Thyroid gland (tissue), 4 donors: ENCODE results near the gene SATB1. TPM values are rescaled to one million over a fixed set of nuclear protein-coding genes. Genes with fewer than 3 reads are reported as not detected.

ENCODE experiments used
- DNase-seq, 2 donors: peaks; one replicate each; pipeline ENCODE4 v3.0.0-alpha.2; 2019
- H3K27ac ChIP-seq, 3 donors: fragments of 200-600 bp; sonication (generic); 1 replicate in 2 of 3; 2 replicates in 1 of 3; pipeline ENCODE4 v1.5.1; 2016 to 2019; ENCODE audit warnings: mild to moderate bottlenecking in 1 of 3, moderate library complexity in 1 of 3
- H3K27me3 ChIP-seq: fragments of 200-600 bp; sonication (generic); one replicate; pipeline ENCODE4 v1.5.1; 2019
- H3K36me3 ChIP-seq, 2 donors: fragments of 200-600 bp; sonication (generic); one replicate each; pipeline ENCODE4 v1.5.1; 2016 to 2019
- H3K4me1 ChIP-seq, 2 donors: fragments of 200-600 bp; sonication (generic); one replicate each; pipeline ENCODE4 v1.5.1; 2017 to 2019
- H3K4me3 ChIP-seq, 3 donors: fragments of 200-600 bp; sonication (generic); replicated peaks in 1 of 3; 1 replicate in 2 of 3; 2 replicates in 1 of 3; pipeline ENCODE4 v1.5.1; 2016; ENCODE audit warnings: mild to moderate bottlenecking in 1 of 3
- H3K9me3 ChIP-seq: fragments of 200-600 bp; sonication (generic); one replicate; pipeline ENCODE4 v1.5.1; 2017
- CTCF ChIP-seq, 6 experiments: fragments of 200-600 bp in 3 of 6; fragments of 450-650 bp in 3 of 6; sonication (generic) in 3 of 6; IDR thresholded peaks; one replicate each; pipeline ENCODE4 v1.5.1; 2016 to 2019; ENCODE audit warnings: antibody characterized with exemption in 6 of 6, mild to moderate bottlenecking in 2 of 6, inconsistent platforms in 1 of 6, moderate library complexity in 1 of 6
- POLR2A ChIP-seq, 2 donors: fragments of 450-650 bp; IDR thresholded peaks; one replicate each; pipeline ENCODE4 v1.6.1; 2017; ENCODE audit warnings: antibody characterized with exemption in 2 of 2, mild to moderate bottlenecking in 2 of 2, moderate library complexity in 1 of 2
- WGBS, 2 donors: methylation state at CpG; one replicate each; pipeline ENCODE4 v1.1.5; 2017; 5-methylcytosine and 5-hydroxymethylcytosine counted together
- intact Hi-C: fragments of 100-400 bp; cut with DNase I; formaldehyde crosslinking; loops from one replicate; pipeline ENCODE4 v1.15.1; 2023
- total RNA-seq, 4 donors: library from RNA; depleted of rRNA; stranded (reverse); fragments of >200 nt; gene quantifications; one replicate each; pipeline ENCODE4 v1.2.3, GENCODE V29; 2016

The SATB1 gene
- total RNA-seq, 4 donors from 2014 or later = 45.4 to 115 (median 64.4) TPM

GRCh38 chr3:18411541-18411940, 13.6 kb downstream of the SATB1 start:
- DNase-seq = no peak
- Histone ChIP-seq H3K4me3 (no peak overlapping the region), H3K27ac (no peak overlapping the region), H3K9me3 (no peaks in the 10 kb centered on the region), H3K4me1 (peaks cover 0 to 5% of the 10 kb centered on the region in 2 donors), H3K27me3 (no peaks in the 10 kb centered on the region), H3K36me3 (peaks cover 11 to 13% of the 10 kb centered on the region in 2 donors)
- WGBS, 2 donors = 88 to 98% methylated on average over 2 of the region's 2 CpGs
- TF ChIP-seq POLR2A (IDR thresholded peaks at IDR 0.05) = no peak
- no peak for TF ChIP-seq CTCF (IDR thresholded peaks at IDR 0.05)
- intact Hi-C loops = no loop called here

GRCh38 chr3:18410205-18410604, 14.9 kb downstream of the SATB1 start:
- Histone ChIP-seq H3K27ac (no peak overlapping the region), H3K9me3 (no peaks in the 10 kb centered on the region), H3K4me1 (peaks cover 5% of the 10 kb centered on the region in 2 donors), H3K4me3 (no peak overlapping the region), H3K27me3 (no peaks in the 10 kb centered on the region), H3K36me3 (peaks cover 10 to 12% of the 10 kb centered on the region in 2 donors)
- DNase-seq = no peak
- intact Hi-C loops = no loop called here
- 78 to 96% methylated on average over 6 of the region's 6 CpGs for WGBS, 2 donors
- TF ChIP-seq CTCF (IDR thresholded peaks at IDR 0.05) (no peak), POLR2A (IDR thresholded peaks at IDR 0.05) (no peak)

GRCh38 chr3:18409266-18409665, 15.9 kb downstream of the SATB1 start:
- peaks cover 5% of the 10 kb centered on the region in 2 donors for H3K4me1 ChIP-seq
- no peaks in the 10 kb centered on the region for H3K27me3 ChIP-seq
- intact Hi-C loops = no loop called here
- TF ChIP-seq POLR2A (IDR thresholded peaks at IDR 0.05) (no peak), CTCF (IDR thresholded peaks at IDR 0.05) (no peak)
- H3K27ac ChIP-seq = no peak overlapping the region
- no peak overlapping the region for H3K4me3 ChIP-seq
- no peaks in the 10 kb centered on the region for H3K9me3 ChIP-seq
- 90 to 95% methylated on average over 2 of the region's 2 CpGs for WGBS, 2 donors
- no peak for DNase-seq
- peaks cover under 1 to 2% of the 10 kb centered on the region in 2 donors for H3K36me3 ChIP-seq

- Histone ChIP-seq H3K9me3 (no peaks in the 10 kb centered on the region), H3K36me3 (no peaks in the 10 kb centered on the region), H3K4me3 (no peak overlapping the region), H3K4me1 (peaks cover 16% of the 10 kb centered on the region in 2 donors), H3K27me3 (no peaks in the 10 kb centered on the region), H3K27ac (no peak overlapping the region)
- no peak for DNase-seq
- intact Hi-C loops = no loop called here
- 42 to 48% methylated on average over 3 of the region's 3 CpGs for WGBS, 2 donors
- no peak for TF ChIP-seq CTCF (IDR thresholded peaks at IDR 0.05)
- TF ChIP-seq POLR2A (IDR thresholded peaks at IDR 0.05) = no peak
Observed at GRCh38 chr3:18405141-18405540, 20.0 kb downstream of the SATB1 start.

GRCh38 chr3:18403061-18403460, 22.1 kb downstream of the SATB1 start:
- Histone ChIP-seq H3K9me3 (no peaks in the 10 kb centered on the region), H3K4me3 (no peak overlapping the region), H3K4me1 (peaks cover 12 to 16% of the 10 kb centered on the region in 2 donors), H3K36me3 (no peaks in the 10 kb centered on the region), H3K27ac (no peak overlapping the region), H3K27me3 (no peaks in the 10 kb centered on the region)
- 94 to 95% methylated on average over 2 of the region's 2 CpGs for WGBS, 2 donors
- intact Hi-C loops = no loop called here
- TF ChIP-seq CTCF (IDR thresholded peaks at IDR 0.05) (no peak), POLR2A (IDR thresholded peaks at IDR 0.05) (no peak)
- DNase-seq = no peak
